HG02970 (cell line): ENCODE results near the gene HEATR3.

Experiments
- ATAC-seq: cut with Tn5 transposase; IDR thresholded peaks from one replicate; pipeline ENCODE4 v1.9.1; 2021; ENCODE audit warnings: mild to moderate bottlenecking, moderate library complexity, moderate number of reproducible peaks; ENCODE audit not compliant: unreplicated experiment, low FRiP score

HEATR3 gene

GRCh38 chr16:50152351-50152806, 86.6 kb downstream of the HEATR3 start:
- ATAC-seq, result peak; percentile 46

DNA sequence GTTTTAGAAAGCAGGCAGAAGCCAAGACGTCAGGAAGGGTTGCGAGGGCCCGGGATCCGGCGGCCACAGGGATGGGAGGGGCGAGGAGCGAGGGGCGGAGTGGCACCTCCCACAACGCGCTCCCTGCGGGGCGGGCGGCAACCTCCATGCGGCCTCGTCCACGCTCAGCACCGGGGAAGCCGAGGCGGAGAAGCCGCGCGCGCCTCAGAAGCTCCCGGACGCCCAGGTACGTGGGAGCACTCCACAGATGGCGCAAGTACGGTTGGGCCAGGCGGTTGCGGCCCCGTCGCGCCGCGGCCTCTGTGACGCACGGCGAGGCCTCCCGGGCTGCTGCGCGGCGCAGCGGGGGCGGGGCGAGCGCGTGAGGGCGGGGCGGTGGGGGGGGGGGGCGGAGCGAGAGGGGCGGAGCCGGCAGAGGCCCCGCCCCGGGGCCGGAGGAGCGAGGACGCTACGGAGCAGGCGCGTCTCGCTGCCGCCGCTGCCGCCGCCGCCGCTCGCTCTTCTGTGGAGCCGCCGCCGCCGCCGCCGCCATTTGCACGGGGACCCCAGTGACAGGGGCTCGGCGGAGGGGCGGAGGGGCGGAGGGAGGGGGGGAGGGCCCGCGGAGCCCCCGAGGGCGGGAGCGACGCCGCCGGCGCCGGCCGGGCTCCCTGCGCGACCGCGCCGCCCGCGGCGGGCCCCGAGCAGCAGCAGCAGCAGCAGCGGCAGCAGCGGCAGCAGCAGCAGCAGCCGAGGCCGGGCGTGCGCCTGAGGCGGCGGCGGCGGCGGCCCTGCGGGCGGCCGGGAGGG, 87.2 kb downstream of the HEATR3 start, which contains the start of gene TENT4B:
Gene TENT4B, plus strand, starts transcription at position 500 of the 789 bp plus-strand sequence. CDS start 316 bp downstream, outside the sequence.
- peak; percentile 75 for ATAC-seq

- peak; percentile 17 for ATAC-seq
These were observed 88.0 kb downstream of the HEATR3 start for GRCh38 chr16:50153596-50154419.

DNA sequence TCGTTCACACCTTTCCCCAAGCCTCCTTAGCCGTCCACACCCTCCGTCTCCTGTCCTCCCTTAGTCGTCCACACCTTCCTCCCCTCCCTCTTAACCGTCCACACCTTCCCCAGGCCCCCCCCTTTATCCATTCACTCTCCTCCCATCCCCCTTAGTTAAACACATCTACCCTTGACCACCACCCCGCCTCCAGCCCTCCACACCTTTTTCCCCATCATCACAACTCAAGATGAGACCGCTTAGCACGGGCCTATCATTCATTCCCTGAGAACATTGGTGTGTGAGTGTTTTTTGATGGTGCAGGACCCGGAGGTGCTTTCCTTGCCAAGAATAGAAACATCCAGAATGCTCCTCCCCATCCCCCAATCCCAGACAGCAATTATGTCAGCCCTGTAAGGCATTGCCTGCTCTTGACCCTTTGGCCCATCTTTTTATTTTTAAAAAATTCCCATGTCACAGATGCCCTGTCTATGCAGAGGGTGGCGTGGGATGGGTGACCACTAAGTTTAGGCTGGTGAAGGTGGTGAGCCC, 88.7 kb downstream of the HEATR3 start:
- ATAC-seq, result no peak

GRCh38 chr16:50155925-50156324, 90.2 kb downstream of the HEATR3 start:
- no peak for ATAC-seq
